KMS-11 (cell line): ENCODE measurements around the gene DDX56.

Experiments used
- H2AFZ ChIP-seq: fragments of 200-600 bp; sonication (generic); 2 replicates; pipeline ENCODE4 v1.6.1; 2016; ENCODE audit warnings: antibody characterized with exemption, mixed run types, low read depth
- H3K27ac ChIP-seq: fragments of 200-600 bp; sonication (generic); 2 replicates; pipeline ENCODE4 v1.6.1; 2016; ENCODE audit warnings: mild to moderate bottlenecking, mixed run types
- H3K27me3 ChIP-seq: fragments of 200-600 bp; sonication (generic); 2 replicates; pipeline ENCODE4 v1.6.1; 2017; ENCODE audit warnings: mild to moderate bottlenecking, low read depth, mixed run types, moderate library complexity; ENCODE audit not compliant: insufficient read depth
- H3K36me3 ChIP-seq: fragments of 200-600 bp; sonication (generic); 2 replicates; pipeline ENCODE4 v1.6.1; 2017; ENCODE audit warnings: mild to moderate bottlenecking, mixed run types; ENCODE audit not compliant: insufficient read depth
- H3K4me1 ChIP-seq: fragments of 200-600 bp; sonication (generic); 2 replicates; pipeline ENCODE4 v1.6.1; 2016; ENCODE audit warnings: mild to moderate bottlenecking, low read depth, mixed run types; ENCODE audit not compliant: poor library complexity, severe bottlenecking
- H3K4me2 ChIP-seq: fragments of 200-600 bp; sonication (generic); 2 replicates; pipeline ENCODE4 v1.7.0; 2016; ENCODE audit warnings: mild to moderate bottlenecking, mixed run types
- H3K4me3 ChIP-seq: fragments of 200-600 bp; sonication (generic); IDR thresholded peaks from 2 replicates; pipeline ENCODE4 v1.6.1; 2017; ENCODE audit warnings: low read depth, low read length, mixed read lengths; ENCODE audit not compliant: insufficient read depth
- H3K79me2 ChIP-seq: fragments of 200-600 bp; sonication (generic); 2 replicates; pipeline ENCODE4 v1.6.1; 2016; ENCODE audit warnings: low read depth, mixed run types; ENCODE audit not compliant: insufficient read depth
- H3K9ac ChIP-seq: fragments of 200-600 bp; sonication (generic); 2 replicates; pipeline ENCODE4 v1.6.1; 2016; ENCODE audit warnings: mild to moderate bottlenecking, mixed run types
- H4K20me1 ChIP-seq: fragments of 200-600 bp; sonication (generic); 2 replicates; pipeline ENCODE4 v1.6.1; 2016; ENCODE audit warnings: mild to moderate bottlenecking, mixed run types; ENCODE audit not compliant: insufficient read depth
- TF ChIP-seq, protein P1 (sequence below): fragments of 200-600 bp; sonication (generic); conservative IDR thresholded peaks from 2 replicates; pipeline ENCODE4 v1.6.1; 2017; ENCODE audit warnings: low read depth, mild to moderate bottlenecking, antibody characterized with exemption, low read length, moderate library complexity, mixed read lengths

DDX56 gene

DNA sequence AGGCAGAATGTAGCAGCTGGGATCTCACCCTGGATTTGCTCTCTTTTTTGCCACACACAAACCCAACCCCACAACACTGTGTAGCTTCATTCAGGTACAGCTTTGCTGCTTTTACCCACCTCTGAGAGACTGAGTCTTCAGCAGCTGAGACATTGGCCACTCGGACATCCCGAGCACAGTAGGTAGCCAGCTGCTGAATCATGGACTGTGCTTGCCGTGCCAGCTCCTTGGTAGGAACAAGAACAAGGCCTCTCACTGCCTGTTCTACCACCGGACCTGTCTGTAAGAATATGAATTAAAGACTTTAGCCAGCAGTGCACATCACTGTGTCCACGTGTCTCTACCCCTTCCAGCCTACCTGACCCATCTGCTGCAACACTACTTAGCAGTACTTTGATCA, 937 bp downstream of the DDX56 start:
- peaks cover 32% of the 10 kb centered on the region for H3K79me2 ChIP-seq
- H3K36me3 ChIP-seq, result peaks cover 16% of the 10 kb centered on the region; the same call in 1 of the 2 replicates
- H3K4me1 ChIP-seq, result peaks cover 25% of the 10 kb centered on the region

DNA sequence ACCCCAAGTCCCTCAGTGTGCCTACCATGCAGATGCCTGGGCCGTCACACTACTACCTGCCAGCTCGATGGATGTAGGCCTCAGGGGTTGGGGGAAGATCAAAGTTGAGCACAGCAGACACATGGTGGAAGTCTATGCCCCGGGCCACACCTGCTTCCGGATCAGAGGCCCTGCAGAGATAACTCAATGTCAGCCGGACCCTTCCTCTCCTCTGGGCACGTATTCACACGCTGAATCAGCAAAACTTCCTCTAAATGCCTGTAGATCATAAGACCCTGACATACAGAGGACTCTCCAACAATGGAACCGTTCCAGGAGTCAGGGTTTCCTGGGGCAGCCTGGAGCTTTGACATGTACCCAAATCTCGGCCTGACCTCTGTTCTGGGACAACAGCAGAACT, 3.7 kb downstream of the DDX56 start:
- no peaks in the 10 kb centered on the region for H3K27me3 ChIP-seq
- peaks cover 16% of the 10 kb centered on the region; the same call in 1 of the 2 replicates for H3K36me3 ChIP-seq
- H3K4me1 ChIP-seq, result peaks cover 21% of the 10 kb centered on the region
- TF ChIP-seq, protein P1, sequence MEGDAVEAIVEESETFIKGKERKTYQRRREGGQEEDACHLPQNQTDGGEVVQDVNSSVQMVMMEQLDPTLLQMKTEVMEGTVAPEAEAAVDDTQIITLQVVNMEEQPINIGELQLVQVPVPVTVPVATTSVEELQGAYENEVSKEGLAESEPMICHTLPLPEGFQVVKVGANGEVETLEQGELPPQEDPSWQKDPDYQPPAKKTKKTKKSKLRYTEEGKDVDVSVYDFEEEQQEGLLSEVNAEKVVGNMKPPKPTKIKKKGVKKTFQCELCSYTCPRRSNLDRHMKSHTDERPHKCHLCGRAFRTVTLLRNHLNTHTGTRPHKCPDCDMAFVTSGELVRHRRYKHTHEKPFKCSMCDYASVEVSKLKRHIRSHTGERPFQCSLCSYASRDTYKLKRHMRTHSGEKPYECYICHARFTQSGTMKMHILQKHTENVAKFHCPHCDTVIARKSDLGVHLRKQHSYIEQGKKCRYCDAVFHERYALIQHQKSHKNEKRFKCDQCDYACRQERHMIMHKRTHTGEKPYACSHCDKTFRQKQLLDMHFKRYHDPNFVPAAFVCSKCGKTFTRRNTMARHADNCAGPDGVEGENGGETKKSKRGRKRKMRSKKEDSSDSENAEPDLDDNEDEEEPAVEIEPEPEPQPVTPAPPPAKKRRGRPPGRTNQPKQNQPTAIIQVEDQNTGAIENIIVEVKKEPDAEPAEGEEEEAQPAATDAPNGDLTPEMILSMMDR, result no peak
- H3K9ac ChIP-seq, result no peak overlapping the region
- no peak overlapping the region for H3K27ac ChIP-seq
- no peaks in the 10 kb centered on the region; the same call in 1 of the 2 replicates for H4K20me1 ChIP-seq
- no peak overlapping the region for H3K4me3 ChIP-seq
- H3K79me2 ChIP-seq, result peaks cover 29% of the 10 kb centered on the region
- H2AFZ ChIP-seq, result no peak overlapping the region
- H3K4me2 ChIP-seq, result no peak overlapping the region

More for the DNA sequence above, 937 bp downstream of the DDX56 start:
- Histone ChIP-seq H3K27me3 (no peaks in the 10 kb centered on the region), H3K4me3 (no peak overlapping the region), H3K4me2 (peak overlapping the region; percentile 90), H3K27ac (peak overlapping the region; percentile 55; the same call in 1 of the 2 replicates), H2AFZ (no peak overlapping the region), H4K20me1 (no peaks in the 10 kb centered on the region), H3K9ac (peak overlapping the region; percentile 86)
- TF ChIP-seq, protein P1, result no peak

DNA sequence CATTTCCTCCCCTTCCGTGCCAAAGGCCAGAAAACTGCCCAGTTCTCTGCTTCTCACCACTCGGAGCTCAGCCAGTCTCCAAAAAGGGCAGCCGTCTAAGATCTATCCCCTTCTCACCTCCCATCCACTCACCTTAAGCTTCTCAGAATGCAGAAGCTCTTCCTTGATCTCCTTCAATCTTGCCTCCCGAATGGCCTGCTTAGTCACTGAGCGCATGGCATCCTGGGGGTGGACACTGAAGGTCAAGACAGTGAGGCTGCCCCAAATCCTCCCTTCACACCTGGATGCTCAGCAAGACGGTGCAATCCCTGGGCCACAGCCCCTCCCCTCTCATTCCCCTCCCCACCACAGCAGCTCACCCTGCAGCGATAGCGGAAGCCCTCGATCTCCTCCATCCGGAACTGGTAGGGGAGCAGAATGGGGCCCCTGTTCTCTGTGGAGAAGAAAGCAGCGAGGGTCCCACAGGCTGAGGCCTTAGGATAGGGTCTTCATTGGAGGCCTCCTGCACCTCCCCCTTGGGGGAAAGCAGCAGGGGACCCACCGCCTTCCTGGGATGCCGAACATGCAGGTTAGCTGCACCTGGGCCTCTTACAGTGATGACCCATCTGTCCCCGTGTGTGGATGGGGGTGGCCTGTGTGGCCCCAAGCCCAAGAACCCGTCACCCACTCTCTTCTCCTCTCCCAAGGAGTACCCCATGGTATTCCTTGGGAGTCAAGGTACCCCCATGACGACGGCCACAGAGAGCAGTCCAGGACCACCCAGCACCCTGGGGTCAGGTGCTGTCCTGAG, 4.7 kb downstream of the DDX56 start:
- Histone ChIP-seq H3K9ac (no peak overlapping the region), H4K20me1 (no peaks in the 10 kb centered on the region; the same call in 1 of the 2 replicates)

DNA sequence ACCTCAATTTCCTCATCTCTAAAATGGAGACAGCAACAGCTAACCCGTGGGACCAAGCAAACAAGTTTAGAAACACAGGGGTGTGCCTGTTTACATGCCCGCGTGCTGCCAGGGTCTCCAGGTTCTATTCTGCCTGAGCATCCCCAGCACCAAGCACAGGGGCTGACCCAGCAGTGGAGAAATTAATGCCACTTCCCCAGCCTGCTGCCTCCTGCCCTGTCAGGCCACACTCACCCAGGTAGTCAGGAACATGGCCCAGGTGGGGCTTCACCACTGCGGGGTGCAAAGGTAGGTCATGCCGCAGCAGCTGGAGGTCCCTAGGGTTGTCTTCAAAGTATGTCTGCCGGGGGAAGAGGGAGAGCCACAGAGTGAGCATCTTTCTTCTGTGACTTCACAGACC, 5.8 kb downstream of the DDX56 start:
- Histone ChIP-seq H3K27ac (no peak overlapping the region), H3K36me3 (peaks cover 16% of the 10 kb centered on the region; the same call in 1 of the 2 replicates), H3K9ac (no peak overlapping the region), H3K4me2 (no peak overlapping the region), H4K20me1 (no peaks in the 10 kb centered on the region; the same call in 1 of the 2 replicates), H3K27me3 (no peaks in the 10 kb centered on the region), H3K79me2 (peaks cover 16% of the 10 kb centered on the region), H3K4me3 (no peak overlapping the region), H2AFZ (no peak overlapping the region), H3K4me1 (peaks cover 16% of the 10 kb centered on the region)
- TF ChIP-seq, protein P1, result no peak

More for the DNA sequence above, 4.7 kb downstream of the DDX56 start:
- H3K4me2 ChIP-seq, result no peak overlapping the region
- peaks cover 16% of the 10 kb centered on the region for H3K4me1 ChIP-seq
- no peak overlapping the region for H3K27ac ChIP-seq
- H3K36me3 ChIP-seq, result peaks cover 16% of the 10 kb centered on the region; the same call in 1 of the 2 replicates
- peaks cover 25% of the 10 kb centered on the region for H3K79me2 ChIP-seq
- H2AFZ ChIP-seq, result no peak overlapping the region
- no peak overlapping the region for H3K4me3 ChIP-seq
- no peaks in the 10 kb centered on the region for H3K27me3 ChIP-seq
- TF ChIP-seq, protein P1, result no peak
